Measurements from ENCODE around the gene ZXDB.
"Not testable (repeated sequence)": the region's sequence is repeated elsewhere in the genome, so short reads cannot be mapped to it uniquely, and the experiment has no call there.

ZXDB gene

DNA sequence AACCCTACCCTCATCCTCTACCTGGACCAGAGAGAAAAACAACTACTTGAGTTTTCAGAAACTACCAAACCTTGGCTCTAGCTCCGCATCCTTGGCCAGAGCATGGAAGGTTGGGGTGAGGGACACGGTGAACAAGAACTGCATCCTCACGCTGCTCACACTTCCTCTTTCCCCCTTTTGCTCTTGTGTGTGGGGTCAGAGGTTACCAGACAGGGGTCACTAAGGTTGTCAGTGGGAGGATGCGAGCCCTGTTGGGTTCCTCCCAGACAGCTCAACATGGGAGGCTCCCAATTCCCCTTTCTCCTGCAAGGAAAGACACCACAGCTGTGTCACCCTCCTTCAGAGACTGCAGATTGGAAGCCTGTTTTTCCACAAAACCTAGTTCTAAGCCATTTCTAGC lies 5.5 kb upstream of the ZXDB start:
- DNase-seq (ENCODE audit: low spot score) (no peak), ATAC-seq (ENCODE audit: low read depth) (no peak)
- Histone ChIP-seq H3K9me3 (ENCODE audit: severe bottlenecking) (no peaks in the 10 kb centered on the region), H3K4me1 (ENCODE audit: insufficient read depth, poor library complexity, severe bottlenecking) (peaks cover 7% of the 10 kb centered on the region), H3K4me3 (ENCODE audit: severe bottlenecking) (no peak overlapping the region), H3K27me3 (ENCODE audit: insufficient read depth, poor library complexity, severe bottlenecking) (no peaks in the 10 kb centered on the region), H3K36me3 (ENCODE audit: low read depth) (no peaks in the 10 kb centered on the region), H3K27ac (ENCODE audit: poor library complexity, severe bottlenecking) (no peak overlapping the region)
- TF ChIP-seq, protein P1, sequence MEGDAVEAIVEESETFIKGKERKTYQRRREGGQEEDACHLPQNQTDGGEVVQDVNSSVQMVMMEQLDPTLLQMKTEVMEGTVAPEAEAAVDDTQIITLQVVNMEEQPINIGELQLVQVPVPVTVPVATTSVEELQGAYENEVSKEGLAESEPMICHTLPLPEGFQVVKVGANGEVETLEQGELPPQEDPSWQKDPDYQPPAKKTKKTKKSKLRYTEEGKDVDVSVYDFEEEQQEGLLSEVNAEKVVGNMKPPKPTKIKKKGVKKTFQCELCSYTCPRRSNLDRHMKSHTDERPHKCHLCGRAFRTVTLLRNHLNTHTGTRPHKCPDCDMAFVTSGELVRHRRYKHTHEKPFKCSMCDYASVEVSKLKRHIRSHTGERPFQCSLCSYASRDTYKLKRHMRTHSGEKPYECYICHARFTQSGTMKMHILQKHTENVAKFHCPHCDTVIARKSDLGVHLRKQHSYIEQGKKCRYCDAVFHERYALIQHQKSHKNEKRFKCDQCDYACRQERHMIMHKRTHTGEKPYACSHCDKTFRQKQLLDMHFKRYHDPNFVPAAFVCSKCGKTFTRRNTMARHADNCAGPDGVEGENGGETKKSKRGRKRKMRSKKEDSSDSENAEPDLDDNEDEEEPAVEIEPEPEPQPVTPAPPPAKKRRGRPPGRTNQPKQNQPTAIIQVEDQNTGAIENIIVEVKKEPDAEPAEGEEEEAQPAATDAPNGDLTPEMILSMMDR (IDR thresholded peaks at IDR 0.05; ENCODE audit: poor library complexity, severe bottlenecking) = no peak

DNA sequence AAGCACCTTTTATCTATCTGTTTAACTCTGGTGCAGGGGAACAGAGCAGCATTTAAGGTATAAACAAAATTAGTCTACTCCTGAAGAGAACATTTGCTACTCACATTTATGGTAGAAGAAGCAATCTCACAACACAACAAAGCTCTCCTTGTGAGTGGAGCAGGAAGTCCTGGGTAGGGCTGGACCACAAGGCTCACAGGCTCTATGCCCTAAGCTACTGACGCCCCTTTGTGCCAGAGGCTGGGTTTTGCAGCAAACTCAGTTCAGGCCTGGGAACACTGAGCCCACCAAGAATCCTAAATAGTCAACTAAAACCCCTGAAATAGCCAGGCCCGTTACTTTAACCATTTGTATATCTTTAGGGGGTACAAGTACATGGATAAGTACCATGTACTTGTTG lies 4.7 kb upstream of the ZXDB start:
- TF ChIP-seq, protein P1 (IDR thresholded peaks at IDR 0.05; ENCODE audit: poor library complexity, severe bottlenecking) = no peak
- no peak overlapping the region for H3K4me3 ChIP-seq (ENCODE audit: severe bottlenecking)
- H3K36me3 ChIP-seq (ENCODE audit: low read depth) = no peaks in the 10 kb centered on the region
- DNase-seq (ENCODE audit: low spot score) (no peak), ATAC-seq (ENCODE audit: low read depth) (no peak)
- H3K9me3 ChIP-seq (ENCODE audit: severe bottlenecking) = no peaks in the 10 kb centered on the region
- H3K27me3 ChIP-seq (ENCODE audit: insufficient read depth, poor library complexity, severe bottlenecking) = no peaks in the 10 kb centered on the region
- H3K4me1 ChIP-seq (ENCODE audit: insufficient read depth, poor library complexity, severe bottlenecking) = peaks cover 7% of the 10 kb centered on the region
- H3K27ac ChIP-seq (ENCODE audit: poor library complexity, severe bottlenecking) = no peak overlapping the region

DNA sequence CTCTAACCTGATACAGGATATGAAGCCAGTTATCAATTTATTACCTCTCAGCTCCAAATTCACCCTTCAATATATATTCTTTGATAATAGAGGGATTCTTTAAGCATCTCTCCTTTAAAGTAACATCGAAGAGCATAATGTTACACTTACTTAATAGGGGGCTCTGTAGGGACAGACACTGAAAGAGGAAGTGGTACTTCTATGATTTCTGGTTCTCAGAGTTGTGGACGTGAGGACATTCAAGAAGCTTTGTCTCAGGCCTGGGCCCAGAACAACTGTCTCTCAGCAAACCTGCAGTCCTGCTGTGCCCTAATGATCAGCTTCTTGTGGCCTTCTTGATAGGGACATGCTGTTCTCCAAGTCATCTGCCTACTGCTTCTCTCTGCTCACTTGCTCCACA lies 4.2 kb upstream of the ZXDB start:
- no peak for ATAC-seq (ENCODE audit: low read depth)
- Histone ChIP-seq H3K9me3 (ENCODE audit: severe bottlenecking) (no peaks in the 10 kb centered on the region), H3K36me3 (ENCODE audit: low read depth) (no peaks in the 10 kb centered on the region)

DNA sequence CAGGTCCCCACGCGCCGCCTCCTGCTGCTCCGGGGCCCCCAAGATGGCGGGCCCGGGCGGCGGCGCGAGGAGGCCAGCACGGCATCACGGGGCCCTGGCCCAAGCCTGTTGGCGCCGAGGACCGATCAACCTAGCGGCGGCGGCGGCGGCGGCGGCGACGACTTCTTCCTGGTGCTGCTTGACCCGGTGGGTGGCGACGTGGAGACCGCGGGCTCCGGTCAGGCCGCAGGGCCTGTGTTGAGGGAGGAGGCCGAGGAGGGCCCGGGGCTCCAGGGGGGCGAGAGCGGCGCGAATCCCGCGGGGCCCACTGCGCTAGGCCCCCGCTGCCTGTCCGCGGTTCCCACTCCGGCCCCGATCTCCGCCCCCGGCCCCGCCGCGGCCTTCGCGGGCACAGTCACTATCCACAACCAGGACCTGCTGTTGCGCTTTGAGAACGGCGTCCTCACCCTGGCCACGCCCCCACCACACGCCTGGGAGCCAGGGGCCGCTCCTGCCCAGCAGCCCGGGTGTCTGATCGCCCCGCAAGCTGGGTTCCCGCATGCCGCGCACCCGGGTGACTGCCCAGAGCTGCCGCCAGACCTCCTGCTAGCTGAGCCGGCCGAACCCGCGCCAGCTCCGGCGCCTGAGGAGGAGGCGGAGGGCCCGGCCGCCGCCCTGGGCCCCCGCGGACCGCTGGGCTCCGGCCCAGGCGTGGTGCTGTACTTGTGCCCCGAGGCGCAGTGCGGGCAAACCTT lies 516 bp downstream of the ZXDB start:
- Histone ChIP-seq H3K4me3 (ENCODE audit: severe bottlenecking) (peak overlapping the region; percentile 54), H3K27ac (ENCODE audit: poor library complexity, severe bottlenecking) (peak overlapping the region; percentile 75), H3K36me3 (ENCODE audit: low read depth) (peaks cover 13% of the 10 kb centered on the region), H3K4me1 (ENCODE audit: insufficient read depth, poor library complexity, severe bottlenecking) (peaks cover 15% of the 10 kb centered on the region)
- H3K27me3 ChIP-seq (ENCODE audit: insufficient read depth, poor library complexity, severe bottlenecking); DNase-seq (ENCODE audit: low spot score); H3K9me3 ChIP-seq (ENCODE audit: severe bottlenecking): not testable (repeated sequence)
- ATAC-seq (ENCODE audit: low read depth) = peak; percentile 58

More for the DNA sequence above, 4.2 kb upstream of the ZXDB start:
- TF ChIP-seq, protein P1 (IDR thresholded peaks at IDR 0.05; ENCODE audit: poor library complexity, severe bottlenecking) = no peak
- Histone ChIP-seq H3K4me1 (ENCODE audit: insufficient read depth, poor library complexity, severe bottlenecking) (peaks cover 7% of the 10 kb centered on the region), H3K27me3 (ENCODE audit: insufficient read depth, poor library complexity, severe bottlenecking) (no peaks in the 10 kb centered on the region), H3K27ac (ENCODE audit: poor library complexity, severe bottlenecking) (no peak overlapping the region), H3K4me3 (ENCODE audit: severe bottlenecking) (no peak overlapping the region)
- no peak for DNase-seq (ENCODE audit: low spot score)

DNA sequence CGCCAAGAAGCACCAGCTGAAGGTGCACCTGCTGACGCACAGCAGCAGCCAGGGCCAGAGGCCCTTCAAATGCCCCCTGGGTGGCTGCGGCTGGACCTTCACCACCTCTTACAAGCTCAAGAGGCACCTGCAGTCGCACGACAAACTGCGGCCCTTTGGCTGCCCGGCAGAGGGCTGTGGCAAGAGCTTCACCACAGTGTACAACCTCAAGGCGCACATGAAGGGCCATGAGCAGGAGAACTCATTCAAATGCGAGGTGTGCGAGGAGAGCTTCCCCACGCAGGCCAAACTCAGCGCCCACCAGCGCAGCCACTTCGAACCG lies 1.0 kb downstream of the ZXDB start:
- Histone ChIP-seq H3K4me3 (ENCODE audit: severe bottlenecking) (peak overlapping the region; percentile 54), H3K27ac (ENCODE audit: poor library complexity, severe bottlenecking) (peak overlapping the region; percentile 75), H3K4me1 (ENCODE audit: insufficient read depth, poor library complexity, severe bottlenecking) (peaks cover 20% of the 10 kb centered on the region), H3K36me3 (ENCODE audit: low read depth) (peaks cover 15% of the 10 kb centered on the region)
- not testable (repeated sequence) for DNase-seq (ENCODE audit: low spot score); H3K27me3 ChIP-seq (ENCODE audit: insufficient read depth, poor library complexity, severe bottlenecking); H3K9me3 ChIP-seq (ENCODE audit: severe bottlenecking)
- ATAC-seq (ENCODE audit: low read depth) = peak; percentile 55

DNA sequence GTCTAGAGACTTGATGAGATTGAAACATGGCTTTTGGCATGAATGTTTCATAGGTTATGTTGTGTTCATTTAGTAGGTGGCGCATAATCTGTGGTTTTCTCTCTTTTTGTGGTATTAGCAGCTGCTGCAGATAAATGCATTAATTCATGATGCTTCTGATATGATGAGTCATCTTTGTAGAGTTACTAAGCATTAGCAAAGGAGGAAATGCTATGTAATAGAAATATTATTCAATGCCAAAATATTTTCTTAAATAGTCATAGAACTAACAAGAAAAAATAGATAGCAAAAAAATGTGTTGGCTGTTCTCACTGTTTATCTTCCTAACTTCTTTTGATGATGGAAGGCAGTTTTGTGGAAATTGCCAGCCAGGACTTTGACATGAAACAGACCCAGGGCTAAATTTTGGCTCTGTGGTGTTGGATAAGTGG lies 3.6 kb downstream of the ZXDB start:
- peak overlapping the region; percentile 16 for H3K4me3 ChIP-seq (ENCODE audit: severe bottlenecking)
- ATAC-seq (ENCODE audit: low read depth) (peak; percentile 25), DNase-seq (ENCODE audit: low spot score) (no peak)
- TF ChIP-seq, protein P1 (IDR thresholded peaks at IDR 0.05; ENCODE audit: poor library complexity, severe bottlenecking) = no peak
- no peaks in the 10 kb centered on the region for H3K27me3 ChIP-seq (ENCODE audit: insufficient read depth, poor library complexity, severe bottlenecking)
- H3K27ac ChIP-seq (ENCODE audit: poor library complexity, severe bottlenecking) = peak overlapping the region; percentile 88
- H3K9me3 ChIP-seq (ENCODE audit: severe bottlenecking) = no peaks in the 10 kb centered on the region
- peaks cover 16% of the 10 kb centered on the region for H3K36me3 ChIP-seq (ENCODE audit: low read depth)
- peaks cover 21% of the 10 kb centered on the region for H3K4me1 ChIP-seq (ENCODE audit: insufficient read depth, poor library complexity, severe bottlenecking)
